ENCODE data around the gene RPS6KA3. TPM values are rescaled to one million over a fixed set of nuclear protein-coding genes. Genes with fewer than 3 reads are reported as not detected.

Gene RPS6KA3
- total and polyA plus RNA-seq, 7 donors, result 18.0 to 41.9 (median 34.3) TPM

DNA sequence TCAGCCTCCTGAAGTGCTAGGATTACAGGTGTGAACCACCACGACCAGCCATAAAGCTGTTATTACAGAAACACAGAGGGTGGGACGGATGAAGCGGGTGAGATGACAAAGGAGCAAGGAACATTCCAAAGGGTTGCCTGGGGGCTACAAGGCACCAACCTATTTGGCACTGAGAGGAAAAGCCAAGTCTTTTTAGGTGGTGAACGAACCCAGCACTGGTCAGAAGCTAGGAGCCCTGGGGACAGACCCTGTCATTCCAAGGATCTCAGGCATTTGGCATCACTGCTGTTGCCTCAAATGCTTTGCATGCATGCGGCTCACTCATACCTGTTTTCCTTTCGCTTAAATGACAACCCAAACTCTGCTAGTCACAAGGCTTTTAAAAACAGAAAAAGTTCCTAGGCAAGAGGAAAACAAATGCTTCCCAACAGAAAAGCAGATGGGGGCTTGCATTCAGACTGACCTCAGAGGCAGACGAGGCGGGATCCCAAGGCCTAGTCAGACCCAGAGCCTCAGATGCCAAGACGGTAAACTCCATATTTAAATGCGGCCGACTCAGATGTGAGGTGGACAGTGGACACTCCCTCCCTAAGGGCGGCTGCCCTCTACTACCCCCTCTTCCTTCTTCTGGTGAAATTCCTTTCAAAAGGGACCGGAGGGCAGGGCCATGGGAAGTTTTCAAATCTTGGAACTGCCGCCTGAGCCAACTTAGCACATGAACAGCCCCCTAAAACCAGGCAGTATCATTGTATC, 154.5 kb downstream of the RPS6KA3 start:
- intact Hi-C loops (cut with DNase I), result no loop called here
- no peaks in the 10 kb centered on the region for H3K36me3 ChIP-seq
- no peak overlapping the region for H3K4me3 ChIP-seq
- H3K9me3 ChIP-seq, result no peaks in the 10 kb centered on the region
- TF ChIP-seq EP300 (IDR thresholded peaks at IDR 0.05), result no peak
- TF ChIP-seq POLR2A (IDR thresholded peaks at IDR 0.05), result no peak
- TF ChIP-seq POLR2AphosphoS5 (IDR thresholded peaks at IDR 0.05), result no peak
- TF ChIP-seq, protein P1, sequence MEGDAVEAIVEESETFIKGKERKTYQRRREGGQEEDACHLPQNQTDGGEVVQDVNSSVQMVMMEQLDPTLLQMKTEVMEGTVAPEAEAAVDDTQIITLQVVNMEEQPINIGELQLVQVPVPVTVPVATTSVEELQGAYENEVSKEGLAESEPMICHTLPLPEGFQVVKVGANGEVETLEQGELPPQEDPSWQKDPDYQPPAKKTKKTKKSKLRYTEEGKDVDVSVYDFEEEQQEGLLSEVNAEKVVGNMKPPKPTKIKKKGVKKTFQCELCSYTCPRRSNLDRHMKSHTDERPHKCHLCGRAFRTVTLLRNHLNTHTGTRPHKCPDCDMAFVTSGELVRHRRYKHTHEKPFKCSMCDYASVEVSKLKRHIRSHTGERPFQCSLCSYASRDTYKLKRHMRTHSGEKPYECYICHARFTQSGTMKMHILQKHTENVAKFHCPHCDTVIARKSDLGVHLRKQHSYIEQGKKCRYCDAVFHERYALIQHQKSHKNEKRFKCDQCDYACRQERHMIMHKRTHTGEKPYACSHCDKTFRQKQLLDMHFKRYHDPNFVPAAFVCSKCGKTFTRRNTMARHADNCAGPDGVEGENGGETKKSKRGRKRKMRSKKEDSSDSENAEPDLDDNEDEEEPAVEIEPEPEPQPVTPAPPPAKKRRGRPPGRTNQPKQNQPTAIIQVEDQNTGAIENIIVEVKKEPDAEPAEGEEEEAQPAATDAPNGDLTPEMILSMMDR (IDR thresholded peaks at IDR 0.05), result no peak
- no peak overlapping the region for H3K27ac ChIP-seq
- WGBS, 2 donors, result 91 to 94% methylated on average over 14 of the region's 14 CpGs
- DNase-seq, result no peak
- H3K27me3 ChIP-seq, result peaks cover 4 to 19% (median 12%) of the 10 kb centered on the region in 3 donors
- H3K4me1 ChIP-seq, result peaks cover 0 to 13% (median 10%) of the 10 kb centered on the region in 4 donors

GRCh38 chrX:20111271-20111670, 155.4 kb downstream of the RPS6KA3 start:
- DNase-seq, result no peak
- Histone ChIP-seq H3K36me3 (no peaks in the 10 kb centered on the region), H3K4me1 (peaks cover 0 to 5% (median 4%) of the 10 kb centered on the region in 4 donors), H3K4me3 (no peak overlapping the region), H3K27me3 (peaks cover 4 to 10% (median 5%) of the 10 kb centered on the region in 3 donors), H3K9me3 (no peaks in the 10 kb centered on the region), H3K27ac (no peak overlapping the region)
- TF ChIP-seq EP300 (IDR thresholded peaks at IDR 0.05) (no peak), POLR2AphosphoS5 (IDR thresholded peaks at IDR 0.05) (no peak), POLR2A (IDR thresholded peaks at IDR 0.05) (no peak)
- TF ChIP-seq, protein P1 (IDR thresholded peaks at IDR 0.05), result no peak
- WGBS, 2 donors, result 95 to 96% methylated on average over 10 of the region's 10 CpGs
- intact Hi-C loops (cut with DNase I), result no loop called here

GRCh38 chrX:20101934-20102581, 164.7 kb downstream of the RPS6KA3 start:
- Histone ChIP-seq H3K36me3 (no peaks in the 10 kb centered on the region), H3K4me1 (no peaks in the 10 kb centered on the region), H3K9me3 (no peaks in the 10 kb centered on the region), H3K4me3 (no peak overlapping the region), H3K27me3 (no peaks in the 10 kb centered on the region), H3K27ac (no peak overlapping the region)
- DNase-seq, result no peak
- WGBS, 2 donors, result 63 to 70% methylated on average over 2 of the region's 2 CpGs
- TF ChIP-seq POLR2AphosphoS5 (IDR thresholded peaks at IDR 0.05) (no peak), EP300 (IDR thresholded peaks at IDR 0.05) (no peak), POLR2A (IDR thresholded peaks at IDR 0.05) (no peak)
- TF ChIP-seq, protein P1 (IDR thresholded peaks at IDR 0.05), result no peak
- intact Hi-C loops (cut with DNase I), result no loop called here

Small RNA genes within 50 kb of the gene (small RNA-seq; reads per million reads assigned to genes)
- gene RF00493 (16.1 to 42.5 (median 35.4) reads per million in 3 donors), gene RF00494 (0 reads per million in 3 donors)

Other genes with a start within 250 kb of the RPS6KA3 start
- 1 to 10 TPM in 2 of 4 donors, under 1 TPM in 2; 0.66 to 1.4 (median 0.89) TPM for gene MAP7D2, start 150.0 kb downstream of the RPS6KA3 start, total RNA-seq
- 1 to 10 TPM; 1.8 to 2.5 (median 2.1) TPM for gene MAP7D2, start 150.0 kb downstream of the RPS6KA3 start, polyA plus RNA-seq
- gene EIF1AX, start 125.1 kb downstream of the RPS6KA3 start, total RNA-seq, result 10 to 100 TPM; 38.8 to 75.7 (median 57.6) TPM
- gene EIF1AX, start 125.1 kb downstream of the RPS6KA3 start, polyA plus RNA-seq, result 10 to 100 TPM; 34.0 to 48.6 (median 37.2) TPM